GM15510 (cell line): ENCODE results near the gene CLIP4.

ENCODE experiments used
- POLR2A ChIP-seq: IDR thresholded peaks from 3 replicates; pipeline ENCODE4 v1.6.1; 2011; ENCODE audit warnings: borderline replicate concordance; ENCODE audit not compliant: insufficient read length; ENCODE audit errors: extremely low read depth

Gene CLIP4

DNA sequence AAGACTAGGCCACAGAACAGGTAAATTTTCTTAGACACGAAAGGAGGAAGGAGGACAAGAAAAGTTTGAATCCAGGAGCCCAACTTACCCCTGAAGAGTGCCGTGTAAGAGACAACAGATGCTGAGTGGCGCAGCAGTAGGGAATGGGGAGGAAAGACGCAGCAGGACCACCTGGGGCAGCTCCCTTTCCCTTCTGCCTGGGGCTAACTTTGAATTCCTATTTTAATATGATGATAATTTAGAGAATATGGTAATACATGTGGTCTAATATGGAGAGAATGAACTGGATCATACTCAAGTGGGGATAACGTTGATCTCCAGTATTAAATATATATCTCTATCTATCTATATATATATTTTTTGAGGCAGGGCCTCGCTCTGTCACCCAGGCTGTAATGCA lies 69.3 kb downstream of the CLIP4 start:
- TF ChIP-seq POLR2A: no peak

DNA sequence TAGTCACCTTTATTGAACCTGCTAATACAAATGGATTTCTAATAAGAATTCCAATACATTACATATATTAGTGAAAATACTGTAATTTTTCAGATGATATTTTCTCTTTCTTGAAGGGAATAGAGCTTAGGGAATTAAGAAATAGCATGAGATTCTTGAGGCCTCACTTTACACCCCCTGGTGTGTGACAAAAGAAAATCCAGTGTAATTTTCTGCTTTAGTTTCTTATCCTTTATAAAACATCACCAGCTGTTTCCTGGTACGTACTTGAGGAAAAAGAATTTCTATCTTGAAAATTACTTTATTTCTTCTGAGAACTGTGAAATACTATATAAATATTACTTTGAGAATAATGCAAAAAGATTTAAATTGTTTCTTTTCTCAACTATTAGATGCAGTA lies 71.6 kb downstream of the CLIP4 start:
- TF ChIP-seq POLR2A: no peak

DNA sequence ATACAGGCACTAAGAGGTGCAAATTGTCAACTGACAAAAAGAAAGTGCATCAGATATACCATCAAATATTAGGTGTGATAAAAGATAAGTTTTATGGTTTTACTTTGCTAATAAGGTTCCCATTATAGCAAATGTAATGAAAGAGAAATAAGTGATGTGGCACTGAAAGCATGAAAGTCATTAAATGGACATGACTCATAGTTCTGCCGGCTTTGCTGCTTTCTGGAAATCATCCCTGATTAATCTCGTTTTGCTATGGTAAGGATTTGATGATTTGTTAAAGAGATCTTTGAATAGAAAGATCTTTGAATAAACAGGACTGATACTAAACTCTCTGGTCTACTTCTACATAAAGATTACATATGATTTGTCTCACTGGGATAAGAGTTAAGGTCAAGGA lies 72.7 kb downstream of the CLIP4 start:
- no peak for TF ChIP-seq POLR2A

DNA sequence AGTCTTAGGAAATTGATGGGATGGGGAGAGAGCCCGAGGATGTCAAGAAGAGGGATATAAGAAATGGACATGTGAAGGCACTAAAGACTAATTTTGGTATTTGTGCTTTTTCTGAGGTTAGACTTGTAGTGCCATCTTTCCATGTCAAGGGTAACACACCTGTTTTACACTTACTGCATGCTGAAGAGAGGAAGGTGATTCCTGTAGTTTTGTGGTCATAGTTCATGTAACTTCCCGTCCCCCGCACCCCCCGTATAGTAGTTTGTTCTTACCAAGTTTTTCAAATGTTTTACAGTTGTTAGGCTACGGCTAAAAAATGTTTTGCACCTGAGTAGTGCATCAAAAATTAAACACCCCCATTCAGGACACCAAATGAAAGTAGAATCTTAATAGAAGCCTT lies 73.8 kb downstream of the CLIP4 start:
- no peak for TF ChIP-seq POLR2A

DNA sequence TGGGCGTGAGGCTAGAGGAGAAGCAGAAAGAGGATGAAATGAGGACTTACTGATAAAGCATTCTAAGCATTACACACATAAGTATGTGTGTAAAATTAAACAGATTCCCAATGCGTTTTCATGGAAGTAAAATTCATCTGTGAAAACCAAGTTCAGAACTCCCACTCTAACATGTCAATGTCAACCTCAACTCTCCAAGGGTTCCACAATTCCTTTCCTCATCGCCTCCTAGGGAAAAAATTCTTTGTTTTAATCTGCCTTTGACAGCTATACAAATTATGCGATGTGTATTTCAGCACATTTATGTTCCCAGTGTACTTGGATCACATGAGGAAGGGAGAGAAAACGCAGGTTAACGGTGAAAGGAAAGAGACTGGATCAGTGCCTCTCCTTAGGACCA lies 76.6 kb downstream of the CLIP4 start:
- no peak for TF ChIP-seq POLR2A

DNA sequence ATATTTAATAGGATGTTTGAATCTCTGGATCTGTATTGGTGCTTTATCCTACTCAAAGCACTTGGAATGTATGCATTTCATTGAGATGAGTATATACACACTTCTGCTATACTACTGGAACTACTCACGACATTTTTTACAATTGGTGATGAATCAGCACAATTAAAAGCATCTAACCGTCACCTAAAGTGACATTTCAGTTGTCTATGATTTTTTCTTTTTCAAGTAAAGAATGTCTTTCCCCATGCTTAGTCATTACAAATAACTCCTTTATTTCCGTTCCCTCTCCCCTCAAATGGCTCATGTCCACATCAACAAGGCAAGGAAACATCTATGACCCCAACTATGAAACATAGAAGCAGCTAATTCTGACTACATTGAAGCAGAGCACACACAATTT lies 77.3 kb downstream of the CLIP4 start:
- TF ChIP-seq POLR2A: no peak

DNA sequence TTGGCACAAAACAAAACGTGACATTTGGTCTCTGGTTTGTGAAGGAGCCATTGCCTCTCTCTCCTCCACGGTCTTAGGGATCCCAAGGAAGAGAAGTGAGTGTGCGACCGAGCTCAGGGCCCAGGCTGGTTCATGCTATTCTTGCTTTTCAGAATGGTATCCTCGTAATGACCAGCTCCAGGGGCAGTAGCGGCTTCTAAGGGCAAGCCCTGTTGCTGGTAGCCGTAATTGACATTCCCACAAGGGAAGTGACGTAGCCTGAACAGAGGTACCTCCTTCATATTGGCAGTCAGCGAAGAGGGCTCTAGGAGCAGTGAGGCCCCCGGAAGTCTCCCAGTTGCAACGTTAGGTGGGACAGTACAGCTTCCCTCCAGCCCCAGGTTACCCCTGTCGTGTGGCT lies 77.9 kb downstream of the CLIP4 start:
- TF ChIP-seq POLR2A: no peak

DNA sequence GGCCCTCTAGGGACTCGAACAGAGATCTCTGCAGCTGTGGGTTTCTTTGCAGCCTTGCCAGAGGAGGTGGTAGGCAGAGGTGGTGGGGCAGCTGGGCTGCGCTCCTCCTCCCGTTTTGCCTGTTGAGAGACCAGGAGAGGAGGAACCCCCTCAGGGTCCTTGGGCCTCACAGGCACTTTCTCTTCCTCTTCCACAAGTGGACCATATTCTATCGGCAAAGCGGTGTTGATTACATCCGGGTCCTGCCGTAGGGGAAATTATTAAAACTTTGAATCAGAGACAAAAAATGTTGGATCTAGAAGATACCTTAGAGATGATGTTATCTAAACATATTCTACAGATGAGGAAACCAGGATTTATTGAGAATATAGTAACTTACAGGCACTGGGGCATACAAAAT lies 78.5 kb downstream of the CLIP4 start:
- no peak for TF ChIP-seq POLR2A

DNA sequence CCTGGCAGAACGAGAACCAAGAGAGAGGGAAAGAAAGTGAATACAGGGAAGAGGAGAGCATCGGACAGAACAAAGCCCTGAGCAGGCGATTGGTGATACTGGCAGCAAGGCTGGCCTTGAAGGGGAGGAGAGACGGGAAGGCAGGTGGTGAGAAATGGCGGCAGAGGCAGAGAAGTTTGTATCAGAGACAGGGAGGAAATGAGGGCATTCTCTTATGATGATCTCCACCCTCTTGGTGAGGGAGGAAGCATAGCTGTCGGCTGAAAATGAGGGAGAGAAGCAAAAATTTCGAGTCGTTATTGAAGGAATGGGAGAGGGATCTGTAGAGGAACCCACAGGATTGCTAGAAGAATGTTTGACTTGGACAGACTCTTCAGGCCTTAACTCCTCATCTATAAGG lies 80.6 kb downstream of the CLIP4 start:
- no peak for TF ChIP-seq POLR2A

DNA sequence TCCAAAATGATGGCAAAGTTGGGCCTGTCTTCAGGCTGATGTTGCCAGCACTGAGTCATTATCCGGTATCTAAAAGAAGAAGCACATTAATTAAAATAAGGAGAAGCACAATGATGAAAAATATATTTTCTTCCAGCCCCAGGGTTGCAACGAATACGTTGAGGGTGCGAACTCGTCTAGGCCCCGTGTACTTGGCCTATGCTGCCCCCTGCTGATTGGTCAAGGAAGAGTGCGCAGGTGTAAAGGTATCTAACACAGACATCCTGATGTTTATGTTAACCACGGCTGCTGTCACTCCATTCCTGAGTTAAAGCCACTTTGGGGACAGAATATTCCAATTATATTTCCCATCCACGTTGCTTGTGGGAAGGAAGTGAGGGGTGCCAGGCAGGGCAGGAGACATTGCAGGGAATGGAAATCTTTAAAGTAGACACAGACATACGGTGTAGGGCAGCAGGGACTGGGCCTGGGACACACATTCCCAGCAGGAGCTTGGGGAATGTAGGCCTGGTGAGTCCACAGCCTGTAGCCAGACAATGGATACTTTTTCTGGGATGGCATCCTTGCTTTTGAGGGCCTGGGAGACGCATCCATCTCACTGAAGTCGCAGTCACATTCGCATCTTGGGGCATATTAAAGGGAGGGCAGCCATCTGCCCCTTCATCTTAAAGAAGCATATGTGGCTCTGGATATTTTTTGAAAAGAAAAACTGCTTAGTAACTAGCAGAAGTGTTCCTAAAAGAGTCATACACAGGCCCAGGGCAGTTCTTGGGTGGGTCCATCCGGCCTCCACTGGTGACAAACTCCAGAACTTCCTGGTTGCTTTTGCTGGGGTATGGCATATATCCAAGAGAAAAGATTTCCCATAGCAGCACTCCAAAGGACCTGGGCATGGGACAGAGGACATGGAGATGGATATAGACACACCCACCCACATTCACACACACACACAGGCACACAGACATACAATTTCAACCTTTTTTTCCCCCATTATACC lies 81.9 kb downstream of the CLIP4 start:
- TF ChIP-seq POLR2A: no peak

DNA sequence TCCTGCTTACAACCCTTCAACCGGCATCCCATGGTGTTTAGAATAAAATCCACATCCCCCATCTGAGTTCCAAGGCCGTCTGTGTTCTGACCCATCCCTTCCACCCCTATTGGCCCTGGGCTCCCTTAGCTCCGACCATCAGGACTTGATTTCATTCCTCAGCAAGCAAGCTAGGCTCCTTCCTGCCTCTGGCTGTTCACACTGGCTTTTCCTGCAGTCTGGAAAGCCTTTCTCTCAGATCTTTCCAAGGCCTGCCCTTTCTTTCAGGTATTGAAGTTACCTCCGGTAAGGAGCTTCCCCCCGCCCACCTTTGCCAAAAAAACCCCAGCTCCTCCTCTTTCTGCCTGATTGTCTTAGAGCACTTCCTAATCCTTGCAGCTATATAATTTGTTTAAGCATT lies 86.8 kb downstream of the CLIP4 start:
- TF ChIP-seq POLR2A: no peak

DNA sequence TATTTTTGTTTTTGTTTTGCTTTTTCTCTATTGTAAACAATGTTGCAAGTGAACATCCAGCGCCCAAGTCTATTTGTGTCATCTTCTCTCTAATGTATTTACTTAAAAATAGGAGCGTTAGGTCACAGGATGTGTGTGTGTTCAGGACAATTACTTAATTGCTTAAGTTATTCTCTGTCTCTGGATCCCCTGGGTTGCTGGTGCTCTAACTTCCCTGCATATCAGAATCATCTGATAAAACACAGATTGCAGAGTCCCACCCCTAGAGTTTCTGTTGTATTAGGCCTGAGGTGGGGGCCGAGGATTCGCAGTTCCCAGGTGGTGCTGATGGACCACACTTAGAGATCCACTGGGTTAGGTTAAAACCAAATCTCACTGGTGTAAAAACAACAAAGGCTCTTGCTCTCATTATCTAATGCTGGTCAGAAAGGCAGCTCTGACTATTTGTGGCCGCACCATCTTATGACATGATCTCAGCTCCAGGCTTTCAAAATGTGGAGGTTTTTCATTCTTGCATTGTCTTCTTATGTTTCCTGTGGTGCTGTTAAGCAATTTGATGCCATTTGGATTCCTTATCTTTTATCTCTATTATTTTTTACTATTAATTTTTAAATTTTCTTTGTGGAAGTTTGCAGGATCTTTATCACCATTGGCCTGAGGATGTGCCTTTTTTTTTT lies 87.7 kb downstream of the CLIP4 start:
- no peak for TF ChIP-seq POLR2A

DNA sequence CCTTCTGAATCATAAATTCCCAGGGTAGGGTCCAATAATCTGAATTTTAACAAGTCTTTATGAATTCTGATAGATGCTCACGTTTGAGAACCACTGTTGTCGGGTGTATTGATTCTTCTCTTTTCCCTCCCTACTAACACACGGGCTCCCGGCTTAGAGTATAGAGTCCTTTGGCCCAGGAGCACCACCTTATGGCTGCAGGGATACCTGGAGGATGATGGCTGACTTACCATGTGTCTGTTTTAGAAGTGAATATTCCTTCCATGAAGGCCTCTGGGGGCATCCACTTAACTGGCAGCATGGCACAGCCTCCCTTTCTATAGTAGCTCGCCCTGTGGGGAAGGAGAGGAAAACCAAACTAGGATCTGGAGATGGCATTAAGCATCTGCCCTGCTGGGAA lies 91.7 kb downstream of the CLIP4 start:
- no peak for TF ChIP-seq POLR2A

DNA sequence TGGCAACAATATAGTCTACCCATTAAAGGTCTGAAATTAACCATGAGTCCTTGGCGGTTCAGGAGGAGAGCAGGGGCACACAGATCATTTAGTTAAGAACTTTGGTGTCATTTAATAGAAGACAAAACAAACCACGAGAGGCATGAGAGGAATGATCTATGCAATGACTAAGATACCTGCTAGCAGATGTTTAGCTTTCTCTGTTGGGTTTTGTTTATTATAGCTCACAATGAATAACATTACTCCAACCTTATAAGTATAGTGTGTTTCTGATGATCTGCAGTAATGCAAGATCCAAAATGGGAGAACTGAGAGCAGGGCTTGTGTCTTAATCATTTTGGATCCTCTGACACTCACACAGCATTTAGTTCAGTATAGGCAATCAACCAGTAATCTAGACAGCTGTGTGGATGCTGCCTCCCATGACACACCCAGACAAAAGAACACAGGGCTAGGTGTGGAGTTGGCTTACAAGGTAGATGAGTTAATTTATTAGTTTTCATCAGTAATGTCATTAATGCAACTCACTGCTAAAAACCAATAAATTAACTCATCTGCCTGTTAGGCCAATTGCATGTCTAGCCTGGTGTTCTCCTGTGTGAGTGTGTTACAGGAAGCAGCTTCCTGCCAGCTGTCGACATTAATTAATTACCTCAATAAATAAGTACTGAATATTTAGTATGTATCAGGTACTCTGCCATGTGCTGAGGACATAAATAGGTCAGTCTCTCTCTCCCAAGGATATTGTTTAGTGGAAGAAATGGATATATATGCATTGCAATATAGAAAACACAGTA lies 92.3 kb downstream of the CLIP4 start:
- TF ChIP-seq POLR2A: no peak

DNA sequence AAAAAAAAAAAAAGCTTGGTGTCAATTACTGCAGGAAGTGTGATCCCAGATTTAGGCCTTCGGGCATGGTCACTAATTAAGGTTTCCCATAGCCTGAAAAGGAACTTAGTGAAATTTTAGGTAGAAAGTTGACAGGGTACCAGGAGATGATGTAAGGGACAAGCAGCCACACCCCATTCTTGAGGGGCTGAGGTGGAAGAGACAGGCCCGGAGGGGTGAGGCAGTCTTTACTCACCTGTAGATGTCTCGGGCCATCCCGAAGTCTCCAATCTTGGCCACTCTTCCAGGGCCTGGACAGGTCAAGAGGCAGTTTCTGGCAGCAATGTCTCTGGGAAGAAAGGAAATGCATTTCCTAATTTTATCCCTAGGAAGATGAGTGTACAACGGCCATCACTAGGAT lies 94.3 kb downstream of the CLIP4 start:
- TF ChIP-seq POLR2A: no peak
